RCC 7860 (cell line): ENCODE results near the gene MESD.
"Not testable (repeated sequence)": the region's sequence is repeated elsewhere in the genome, so short reads cannot be mapped to it uniquely, and the experiment has no call there.

ENCODE experiments used
- DNase-seq: peaks from one replicate; pipeline ENCODE4 v3.0.0-alpha.2; 2015; ENCODE audit warnings: low spot score
- FAIRE-seq: peaks from 2 replicates; lab custom pipeline; 2012; peaks lifted over from hg19 to GRCh38; lab: Jason Lieb, UNC

MESD gene

DNA sequence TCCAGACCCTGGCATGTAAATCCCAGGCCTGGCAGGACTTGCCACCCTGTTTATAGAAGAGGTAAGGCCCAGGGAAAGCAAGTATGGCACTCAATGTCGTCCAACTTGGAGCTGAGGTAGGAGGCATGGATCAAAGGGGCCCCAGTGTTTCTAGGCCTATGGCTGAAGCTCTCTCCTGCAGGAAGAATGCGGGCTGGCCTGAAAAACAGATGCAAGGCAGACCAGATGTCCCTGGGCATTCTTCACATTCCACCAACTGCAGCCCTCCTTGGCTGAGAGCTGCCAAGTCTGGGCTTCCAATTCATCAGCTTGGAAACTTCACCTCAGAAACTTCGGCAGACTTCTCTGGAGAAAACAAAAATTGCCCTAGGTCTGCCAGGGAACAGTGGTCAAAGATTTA is 22.2 kb downstream of the MESD start:
- FAIRE-seq = no peak
- DNase-seq = no peak

- DNase-seq (no peak), FAIRE-seq (no peak)
Observed at GRCh38 chr15:80966431-80967197, 23.0 kb downstream of the MESD start.

DNA sequence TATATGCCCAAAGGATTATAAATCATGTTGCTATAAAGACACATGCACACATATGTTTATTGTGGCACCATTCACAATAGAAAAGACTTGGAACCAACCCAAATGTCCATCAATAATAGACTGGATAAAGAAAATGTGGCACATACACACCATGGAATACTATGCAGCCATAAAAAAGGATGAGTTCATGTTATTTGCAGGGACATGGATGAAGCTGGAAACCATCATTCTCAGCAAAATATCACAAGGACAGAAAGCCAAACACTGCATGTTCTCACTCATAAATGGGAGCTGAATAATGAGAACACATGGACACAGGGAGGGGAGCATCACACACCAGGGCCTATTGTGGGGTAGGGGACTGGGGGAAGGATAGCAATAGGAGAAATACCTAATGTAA is 24.2 kb downstream of the MESD start:
- not testable (repeated sequence) for DNase-seq, FAIRE-seq

DNA sequence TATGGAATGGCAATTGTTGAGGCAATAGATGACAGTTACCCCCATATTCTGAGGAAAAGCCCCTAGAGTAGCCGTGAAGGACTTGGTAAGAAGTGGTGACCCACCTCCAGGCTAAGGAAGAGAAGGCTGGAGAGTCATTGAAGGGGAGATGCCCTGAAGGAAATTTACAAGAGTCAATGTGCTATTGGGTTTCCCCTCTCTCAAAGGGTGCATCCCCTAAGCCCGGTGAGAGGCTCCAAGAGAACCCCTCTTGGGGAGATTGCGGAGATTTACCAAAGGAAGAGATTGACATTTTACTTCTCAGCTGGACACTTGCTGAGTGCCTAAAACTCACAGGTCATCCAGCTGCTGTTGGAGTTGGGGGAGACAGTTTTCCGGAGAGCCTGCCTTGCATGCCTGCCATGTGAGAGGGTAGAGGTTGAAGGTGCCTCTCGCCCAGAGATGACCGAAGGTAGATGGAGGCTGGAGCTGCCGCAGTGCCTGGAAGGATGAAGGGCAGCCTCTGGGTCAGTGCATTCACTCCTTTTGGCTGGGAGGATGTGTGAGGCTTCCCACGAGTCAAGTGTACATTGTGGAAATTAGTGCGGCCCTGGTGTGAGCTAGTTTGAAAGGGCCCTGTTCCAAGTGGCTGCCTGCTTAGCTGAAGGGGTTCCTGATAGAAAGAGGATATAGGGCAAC is 30.7 kb downstream of the MESD start:
- DNase-seq (no peak), FAIRE-seq (no peak)

DNA sequence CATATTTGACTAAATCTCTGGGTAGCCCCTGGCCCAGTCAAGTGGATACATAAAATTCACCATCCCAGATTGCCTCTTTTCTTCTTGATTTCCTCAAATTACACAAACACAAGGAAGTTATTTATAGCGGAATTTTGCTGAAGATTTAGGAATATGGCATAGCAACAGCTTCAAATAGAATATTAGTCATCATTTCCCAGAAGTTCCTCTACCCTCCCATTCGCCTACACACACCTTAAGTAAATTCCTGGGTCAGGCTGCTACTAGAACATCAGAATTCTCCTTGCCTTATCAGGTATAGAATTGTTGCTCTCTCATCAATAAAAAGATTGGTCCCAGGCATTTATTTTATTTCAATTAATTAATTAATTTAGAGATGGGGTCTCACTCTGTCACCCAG is 31.6 kb downstream of the MESD start:
- DNase-seq (no peak), FAIRE-seq (no peak)

- FAIRE-seq = no peak
- no peak for DNase-seq
Observed at GRCh38 chr15:80957556-80957955, 32.1 kb downstream of the MESD start.

- DNase-seq = peak; percentile 97
- peak; percentile 97 for FAIRE-seq
Observed at GRCh38 chr15:80955571-80956452, 33.8 kb downstream of the MESD start.

GRCh38 chr15:80953953-80954778 is 35.5 kb downstream of the MESD start:
- DNase-seq = no peak
- FAIRE-seq = no peak

DNA sequence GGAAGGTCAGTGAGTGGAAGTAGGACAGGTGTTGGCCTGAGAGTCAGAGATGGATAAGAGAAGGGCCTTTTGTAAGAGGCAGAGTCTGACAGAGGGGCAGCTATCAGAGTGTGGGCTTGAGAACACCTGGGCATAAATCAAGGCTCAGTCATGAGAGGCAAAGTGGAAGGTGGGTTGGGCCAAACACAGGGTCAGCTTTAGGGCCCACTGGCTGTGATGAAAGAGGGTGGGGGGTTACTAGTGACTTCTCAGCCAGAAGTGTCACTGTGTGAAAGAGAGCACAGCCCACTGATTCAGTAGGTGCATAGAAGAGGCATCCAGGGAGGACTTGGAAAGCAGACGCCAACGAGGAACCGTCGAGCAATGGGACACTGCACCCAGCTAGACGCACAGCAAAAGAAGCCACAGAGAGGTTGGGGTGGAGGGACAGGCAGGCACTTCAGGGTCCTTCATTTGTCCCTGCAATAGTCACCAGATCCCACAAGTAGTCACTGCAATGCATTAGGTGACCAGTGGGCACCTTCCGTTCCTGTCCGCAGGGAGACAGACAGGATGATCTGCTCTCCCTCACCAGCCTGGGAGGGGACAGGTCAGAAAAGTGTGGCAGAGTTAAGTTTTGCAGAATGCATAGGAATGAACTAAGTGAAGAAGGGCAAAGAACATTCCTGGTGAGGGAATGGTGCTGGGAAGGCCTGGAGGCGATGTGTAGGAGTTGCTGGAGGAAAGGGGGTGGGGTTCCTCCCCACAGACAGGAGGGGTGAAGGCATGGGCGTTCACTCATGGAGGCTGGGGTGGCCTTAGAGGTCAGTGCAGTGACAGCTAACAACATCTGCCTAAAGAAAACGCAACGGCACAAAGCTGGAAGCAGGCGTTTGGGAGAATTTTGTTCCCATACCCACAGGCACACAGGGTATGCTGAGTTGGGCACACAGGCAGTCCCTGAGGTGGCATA is 36.3 kb downstream of the MESD start:
- FAIRE-seq (no peak), DNase-seq (no peak)

DNA sequence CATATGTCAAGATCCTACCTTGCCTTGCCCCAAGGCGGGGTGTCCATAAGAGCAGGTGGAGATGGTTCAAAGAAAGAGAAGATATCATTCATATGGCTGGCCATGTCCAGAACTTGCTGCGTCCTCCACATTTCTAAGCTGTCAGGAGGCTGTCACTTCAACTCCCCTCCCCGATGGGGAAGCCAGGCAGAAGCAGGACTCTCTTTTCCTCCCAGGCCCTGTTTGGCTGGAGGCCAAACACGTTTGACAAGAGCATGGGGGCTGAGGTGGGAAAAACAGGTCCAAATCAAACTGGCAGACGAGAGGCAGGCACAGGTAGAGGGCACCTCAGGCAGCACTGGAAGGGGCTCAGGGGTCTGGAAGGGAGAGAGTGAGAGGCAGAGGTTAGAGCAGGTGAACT is 37.7 kb downstream of the MESD start:
- FAIRE-seq = no peak
- no peak for DNase-seq

DNA sequence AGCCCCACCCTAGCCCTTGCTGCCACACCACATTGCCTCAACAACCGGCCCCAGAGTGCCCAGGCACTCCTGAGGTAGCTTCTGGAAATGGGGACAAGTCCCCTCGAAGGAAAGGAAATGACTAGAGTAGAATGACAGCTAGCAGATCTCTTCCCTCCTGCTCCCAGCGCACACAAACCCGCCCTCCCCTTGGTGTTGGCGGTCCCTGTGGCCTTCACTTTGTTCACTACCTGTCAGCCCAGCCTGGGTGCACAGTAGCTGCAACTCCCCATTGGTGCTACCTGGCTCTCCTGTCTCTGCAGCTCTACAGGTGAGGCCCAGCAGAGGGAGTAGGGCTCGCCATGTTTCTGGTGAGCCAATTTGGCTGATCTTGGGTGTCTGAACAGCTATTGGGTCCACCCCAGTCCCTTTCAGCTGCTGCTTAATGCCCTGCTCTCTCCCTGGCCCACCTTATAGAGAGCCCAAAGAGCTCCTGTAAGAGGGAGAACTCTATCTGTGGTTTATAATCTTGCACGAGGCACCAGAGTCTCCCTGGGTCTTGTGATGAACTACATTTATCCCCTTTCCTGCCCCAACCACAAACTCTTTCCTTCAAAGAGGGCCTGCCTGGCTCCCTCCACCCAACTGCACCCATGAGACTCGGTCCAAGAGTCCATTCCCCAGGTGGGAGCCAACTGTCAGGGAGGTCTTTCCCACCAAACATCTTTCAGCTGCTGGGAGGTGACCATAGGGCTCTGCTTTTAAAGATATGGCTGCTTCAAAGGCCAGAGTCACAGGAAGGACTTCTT is 39.1 kb downstream of the MESD start:
- DNase-seq (no peak), FAIRE-seq (no peak)

DNA sequence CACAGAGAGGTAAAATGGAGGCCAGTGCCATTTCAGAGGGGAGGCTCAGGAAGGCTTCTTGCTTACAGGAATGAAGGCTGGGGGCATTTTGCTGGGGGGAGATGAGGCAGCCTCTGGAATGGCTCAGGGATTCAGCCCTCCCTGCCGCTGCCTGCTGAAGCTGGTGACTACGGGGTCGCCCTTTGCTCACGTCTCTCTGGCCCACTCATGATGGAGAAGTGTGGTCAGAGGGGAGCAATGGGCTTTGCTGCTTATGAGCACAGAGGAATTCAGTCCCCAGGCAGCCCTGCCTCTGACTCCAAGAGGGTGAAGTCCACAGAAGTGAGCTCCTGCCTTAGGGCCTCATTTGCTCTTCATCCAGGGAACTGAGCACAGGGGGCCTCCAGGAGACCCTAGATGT is 39.9 kb downstream of the MESD start:
- FAIRE-seq (no peak), DNase-seq (no peak)

- no peak for DNase-seq
- FAIRE-seq = no peak
Observed at GRCh38 chr15:80948651-80949292, 40.8 kb downstream of the MESD start.

GRCh38 chr15:80946576-80946975 is 43.0 kb downstream of the MESD start:
- FAIRE-seq (no peak), DNase-seq (no peak)

DNA sequence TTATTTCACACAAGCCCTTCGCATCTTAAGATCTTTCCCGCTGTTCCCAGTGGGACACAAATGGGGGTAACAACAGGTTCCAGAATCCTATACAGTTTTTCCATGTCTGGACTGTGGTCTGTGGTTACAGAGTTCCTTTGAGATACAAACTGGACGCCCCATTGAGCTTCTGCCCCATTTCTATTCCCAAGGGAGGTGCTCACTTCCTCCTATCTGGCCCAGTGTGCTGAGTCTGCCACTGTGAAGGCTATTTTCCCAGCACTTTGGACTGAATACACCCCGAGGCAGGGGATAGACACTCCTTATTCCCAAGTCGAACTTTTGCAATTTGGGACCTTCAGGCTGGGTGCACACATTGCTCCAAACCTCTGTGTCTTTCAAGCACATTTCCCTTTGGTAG is 44.0 kb downstream of the MESD start:
- DNase-seq = no peak

GRCh38 chr15:80944818-80945217 is 44.8 kb downstream of the MESD start:
- no peak for FAIRE-seq
- DNase-seq = no peak

More for the DNA sequence above, 44.0 kb downstream of the MESD start:
- no peak for FAIRE-seq

DNA sequence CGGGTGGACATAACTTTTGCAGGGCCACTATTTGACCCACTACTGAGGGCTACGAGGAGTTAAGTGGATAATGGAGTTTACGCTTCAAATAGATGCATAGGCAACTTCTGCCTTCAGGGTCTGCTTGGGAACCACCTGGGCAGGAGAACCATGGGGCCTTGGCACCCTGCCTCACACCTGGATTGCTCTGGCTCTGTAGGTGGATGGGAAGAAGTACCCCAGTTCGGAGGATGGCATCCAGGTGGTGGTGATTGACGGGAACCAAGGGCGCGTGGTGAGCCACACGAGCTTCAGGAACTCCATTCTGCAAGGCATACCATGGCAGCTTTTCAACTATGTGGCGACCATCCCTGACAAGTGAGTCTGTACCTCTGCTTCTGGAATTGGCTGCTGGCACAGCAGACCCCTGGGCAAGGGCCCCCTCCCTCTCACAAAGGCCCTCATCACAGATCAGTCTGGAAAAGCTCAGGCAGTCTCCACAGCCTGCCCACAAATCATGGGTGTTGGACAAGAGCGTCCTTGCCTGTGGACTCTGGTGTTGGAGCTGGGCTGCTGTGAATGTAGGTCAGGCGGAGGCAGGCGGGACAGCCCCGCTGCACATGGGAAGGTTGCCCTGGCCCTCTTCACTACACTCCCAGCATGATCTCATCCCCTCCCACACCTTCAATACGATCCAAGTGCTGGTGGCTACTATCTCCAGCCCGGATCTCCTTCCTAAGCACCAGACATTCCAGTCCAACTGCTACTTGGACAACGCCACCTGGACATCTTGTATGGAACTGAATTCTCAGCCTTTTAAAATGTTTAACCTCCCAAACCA is 46.7 kb downstream of the MESD start:
- FAIRE-seq (no peak), DNase-seq (no peak)
